ENCODE results near the gene CPSF3.
"Not testable (repeated sequence)": the region's sequence is repeated elsewhere in the genome, so short reads cannot be mapped to it uniquely, and the experiment has no call there.

CPSF3 gene

DNA sequence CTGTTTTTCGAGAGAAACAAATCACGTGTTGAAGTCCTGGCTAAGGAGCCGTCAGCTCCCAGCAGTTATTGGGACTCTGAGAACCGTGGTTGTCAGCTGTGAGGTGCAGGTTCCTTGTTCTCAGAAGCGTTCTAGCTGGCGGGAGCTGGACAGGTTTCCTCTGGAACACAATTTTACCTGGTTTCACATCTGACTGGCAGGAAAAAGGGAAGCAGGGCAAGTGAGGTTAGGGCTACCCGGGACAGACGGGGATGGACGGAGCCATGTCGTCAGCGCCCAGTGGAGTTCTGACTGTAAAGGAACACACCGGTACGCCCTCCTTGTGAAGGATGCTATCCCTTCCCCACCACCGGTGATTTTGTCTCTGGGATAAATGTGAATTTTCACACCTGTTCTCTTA lies 26.3 kb upstream of the CPSF3 start:
- no peak for DNase-seq

DNA sequence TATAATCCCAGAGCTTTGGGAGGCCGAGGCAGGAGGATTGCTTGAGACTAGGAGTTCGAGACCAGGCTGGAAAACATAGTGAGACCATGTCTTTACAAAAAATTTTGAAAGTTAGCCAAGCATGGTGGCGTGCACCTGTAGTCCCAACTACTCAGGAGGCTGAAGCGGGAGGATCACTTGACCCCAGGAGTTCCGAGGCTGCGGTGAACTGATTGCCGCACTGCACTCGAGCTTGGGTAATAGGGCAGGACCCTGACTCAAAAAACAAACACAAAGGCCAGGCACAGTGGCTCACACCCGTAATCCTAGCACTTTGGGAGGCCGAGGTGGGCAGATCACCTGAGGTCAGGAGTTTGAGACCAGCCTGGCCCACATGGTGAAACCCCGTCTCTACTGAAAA lies 25.2 kb upstream of the CPSF3 start:
- not testable (repeated sequence) for DNase-seq

DNA sequence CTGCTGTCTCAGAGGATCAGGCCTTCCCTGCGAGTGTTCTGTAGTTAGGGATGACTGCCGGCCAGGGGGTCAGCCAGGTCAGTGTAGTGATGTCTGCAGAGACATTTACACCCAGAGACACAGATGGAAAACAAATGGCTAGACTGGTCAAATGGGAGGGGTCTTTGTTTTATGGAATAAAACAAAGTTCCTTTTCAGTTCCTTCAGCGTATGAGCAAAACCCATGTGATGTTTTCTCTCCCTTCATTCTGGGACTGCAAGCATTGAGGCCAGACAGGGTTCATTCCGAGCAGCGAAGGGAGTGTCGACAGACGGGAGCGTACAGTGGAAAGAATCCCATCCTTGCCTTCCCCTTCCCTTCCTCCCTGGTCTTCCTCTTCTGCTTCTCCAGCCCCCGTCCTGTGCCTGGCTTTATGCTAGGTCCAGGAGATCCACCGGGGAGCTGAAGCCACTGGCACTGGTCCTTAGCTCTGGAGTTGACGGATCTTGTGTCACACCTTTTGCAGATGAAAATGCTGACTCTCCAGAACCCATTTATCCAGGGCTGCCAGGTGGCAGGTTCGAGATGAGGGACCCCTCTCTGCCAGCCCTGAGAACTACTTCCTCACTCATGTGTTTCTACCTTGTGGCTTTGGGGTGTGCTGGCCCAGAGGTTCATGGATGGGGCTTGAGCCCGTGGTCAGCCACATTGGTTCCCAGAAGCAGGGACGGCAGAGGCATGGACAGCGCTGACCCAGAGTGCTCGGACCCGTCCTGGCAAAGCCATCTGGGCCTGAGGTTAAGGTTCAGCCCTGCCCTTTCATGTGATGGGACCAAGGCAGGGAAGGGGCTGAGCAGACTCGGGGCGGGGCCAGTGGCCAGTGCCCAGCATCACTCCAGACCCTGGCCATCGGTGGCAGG lies 24.3 kb upstream of the CPSF3 start:
- no peak for DNase-seq

DNA sequence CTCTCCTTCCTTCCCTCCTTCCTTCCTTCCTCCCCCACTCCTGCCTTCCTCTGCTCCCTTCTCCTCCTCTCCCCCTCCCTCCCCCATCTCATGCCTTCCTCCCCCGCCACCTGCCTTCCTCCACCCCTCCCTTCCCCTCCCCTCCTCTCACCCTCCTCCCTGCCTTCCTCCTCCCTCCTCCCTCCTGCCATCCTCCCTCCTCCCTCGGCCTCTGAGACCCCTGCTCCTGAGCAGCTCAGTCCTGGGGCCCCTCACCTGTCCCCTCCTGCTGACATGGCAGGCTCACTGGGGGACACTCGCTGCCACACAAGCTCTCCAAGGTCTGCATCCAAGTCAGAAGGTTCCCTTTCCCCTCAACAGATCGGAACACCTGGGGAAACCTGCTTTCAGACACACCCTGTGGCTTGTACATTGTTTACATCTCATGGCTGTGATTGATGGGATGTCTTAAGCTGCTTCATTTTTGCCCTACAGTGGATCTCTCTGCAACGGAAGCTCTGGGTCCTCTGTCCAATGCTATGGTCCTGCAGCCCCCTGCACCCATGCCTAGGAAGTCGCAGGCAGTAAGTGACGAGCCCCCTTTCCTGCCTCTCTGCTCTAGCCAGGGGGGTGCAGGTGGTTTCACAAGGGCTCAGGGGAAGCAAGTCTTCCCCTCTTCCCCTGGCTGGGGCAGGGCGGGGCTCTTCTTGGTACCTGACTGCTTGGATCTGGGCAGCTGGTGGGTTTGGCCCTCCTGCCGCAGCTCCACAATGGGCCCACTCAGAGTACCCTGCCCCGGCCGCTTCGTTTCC lies 23.0 kb upstream of the CPSF3 start:
- no peak for DNase-seq

DNA sequence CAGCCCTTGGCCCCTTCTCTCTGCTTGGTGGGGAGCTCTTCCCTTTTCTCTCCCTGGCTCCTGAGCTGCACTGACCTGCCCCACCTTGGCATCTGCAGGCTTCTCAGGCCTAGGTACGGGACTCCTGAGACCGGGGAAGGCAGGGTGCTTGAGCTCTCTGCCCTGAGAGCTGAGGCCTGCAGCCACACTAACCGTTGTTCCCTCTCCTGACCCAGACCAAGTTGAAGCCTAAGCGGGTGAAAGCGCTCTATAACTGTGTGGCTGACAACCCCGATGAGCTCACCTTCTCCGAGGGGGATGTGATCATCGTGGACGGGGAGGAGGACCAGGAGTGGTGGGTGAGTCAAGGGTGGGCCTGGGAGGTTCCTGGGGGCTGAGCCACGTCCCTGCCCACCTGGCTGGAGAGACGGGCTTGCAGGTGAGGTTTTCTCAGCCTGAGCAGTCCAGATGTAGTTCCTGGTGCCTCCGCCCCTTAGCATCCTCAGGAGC lies 22.4 kb upstream of the CPSF3 start:
- no peak for DNase-seq

DNA sequence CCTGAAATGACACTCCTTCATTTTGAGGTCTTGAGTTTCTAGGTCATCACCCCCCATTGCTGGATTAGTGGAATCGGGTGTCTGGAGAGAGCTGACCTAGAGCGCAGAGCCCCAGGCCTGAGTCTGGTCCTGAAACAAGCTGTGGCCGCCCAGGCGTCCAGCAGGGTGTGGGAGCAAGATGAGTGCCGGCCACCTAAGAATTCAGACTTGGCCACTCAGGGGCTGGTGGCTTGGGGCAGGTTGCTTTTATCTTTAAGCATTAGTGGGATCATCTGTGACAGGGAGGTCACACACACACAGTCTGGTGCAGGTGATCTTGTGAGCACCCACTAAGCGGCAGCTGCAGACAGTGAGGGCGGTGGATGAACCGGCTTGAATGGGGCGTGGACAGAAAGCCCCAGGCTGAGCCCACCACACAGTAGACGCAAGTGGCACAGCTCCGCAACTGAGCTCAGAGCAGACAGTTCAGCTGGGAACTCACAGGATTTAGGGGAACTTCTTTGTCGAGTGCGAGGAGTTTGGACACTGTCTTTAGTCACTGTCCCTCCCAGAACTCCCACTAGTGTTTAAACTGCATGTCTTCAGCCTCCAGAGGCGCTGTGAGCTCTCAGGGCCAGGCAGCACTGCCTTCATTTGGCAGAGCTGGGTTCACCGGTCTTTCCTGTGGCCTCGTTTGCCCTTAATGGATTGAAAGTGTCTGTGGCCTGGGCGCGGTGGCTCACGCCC lies 21.6 kb upstream of the CPSF3 start:
- no peak for DNase-seq

DNA sequence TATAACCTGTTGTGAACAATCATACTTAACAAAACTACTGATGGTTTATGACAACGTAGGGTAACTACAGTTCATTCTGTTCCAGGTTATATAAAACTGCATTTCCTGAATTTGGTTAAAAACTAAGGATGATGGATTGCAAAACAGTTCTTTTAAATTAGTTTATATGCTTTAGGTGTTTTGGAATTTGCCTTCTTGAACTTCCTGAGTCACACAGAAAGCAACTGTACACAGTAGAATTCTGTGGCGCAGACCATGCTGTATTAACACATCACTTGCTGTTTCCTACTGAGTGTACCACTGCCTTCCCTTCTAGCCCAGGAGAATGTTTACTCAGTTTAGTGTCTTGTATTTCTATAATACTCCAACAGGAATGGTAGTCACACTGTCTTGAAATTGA lies 19.5 kb upstream of the CPSF3 start:
- DNase-seq, result no peak

DNA sequence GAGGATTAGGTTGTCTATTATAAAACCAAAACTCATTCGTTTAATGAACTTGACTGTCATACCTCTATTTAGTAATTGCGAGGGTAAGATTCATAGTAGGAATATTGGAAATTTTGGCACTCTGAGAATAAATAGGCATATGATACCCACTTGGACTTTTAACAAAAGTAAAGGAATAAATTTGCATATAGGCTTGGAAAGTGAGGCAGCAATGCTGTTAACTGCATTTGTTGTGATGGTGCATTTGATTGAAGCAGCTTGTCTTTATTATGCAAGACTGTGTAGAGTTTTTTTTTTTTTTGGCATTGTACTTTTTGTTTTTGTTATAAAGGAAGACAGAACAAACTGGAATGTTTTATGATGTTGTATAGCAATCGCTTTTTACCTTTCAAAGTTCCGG lies 19.0 kb upstream of the CPSF3 start:
- DNase-seq, result no peak

DNA sequence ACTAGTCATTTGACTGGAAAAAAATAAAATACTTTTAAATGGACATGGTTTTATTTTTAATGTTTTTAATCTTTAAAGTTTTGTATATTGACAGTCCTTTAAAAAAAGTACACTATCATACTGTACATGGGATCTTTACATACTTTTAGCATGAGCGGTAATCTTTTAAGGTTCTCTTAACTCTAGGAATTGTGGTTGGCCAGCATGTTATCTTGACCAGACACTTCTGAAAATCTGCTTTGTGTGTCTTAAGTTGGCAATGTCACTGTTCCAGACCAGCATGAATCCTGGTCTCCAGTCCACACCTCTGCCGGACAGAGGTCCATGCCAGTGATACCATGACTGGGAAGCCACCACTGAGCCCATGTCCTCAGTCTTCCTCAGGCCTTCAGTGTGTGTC lies 17.8 kb upstream of the CPSF3 start:
- DNase-seq, result no peak

DNA sequence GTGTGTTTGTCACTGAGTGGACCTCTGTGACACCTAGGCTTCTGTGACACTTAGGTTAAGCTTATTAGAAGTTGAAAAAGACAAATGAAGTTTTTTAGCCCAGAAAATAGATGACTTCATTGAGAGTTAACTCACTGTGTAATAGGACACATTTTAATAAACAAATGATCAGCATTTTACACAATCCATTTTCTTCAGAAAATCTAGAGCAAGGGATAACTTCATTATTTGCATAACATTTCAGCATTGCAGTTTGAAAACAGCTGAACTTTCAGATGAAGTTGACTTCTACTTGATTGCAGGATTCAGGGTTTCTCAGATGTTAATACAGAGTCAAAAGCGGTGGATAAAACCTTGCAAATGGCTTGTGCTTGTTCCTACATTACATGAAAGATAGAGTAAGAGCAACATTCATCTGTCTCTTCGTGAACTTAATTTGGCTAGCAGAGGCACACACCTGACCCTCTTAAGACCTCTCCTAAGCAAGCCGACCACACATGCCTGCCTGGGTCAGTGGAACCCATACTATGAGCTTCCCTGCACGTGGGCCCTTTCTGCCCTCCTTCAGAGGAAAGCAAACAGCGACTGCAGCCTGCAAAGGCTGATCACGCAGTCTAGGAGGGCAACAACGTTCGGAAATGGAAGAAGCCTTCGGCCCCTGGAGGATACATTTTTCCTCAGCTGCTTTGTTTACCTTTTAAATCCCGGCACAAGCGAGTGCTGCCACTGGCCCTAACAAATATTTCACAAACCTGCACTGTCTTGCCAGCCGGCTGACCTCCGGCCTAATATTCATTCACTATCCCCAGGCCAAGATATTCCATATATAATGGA lies 16.7 kb upstream of the CPSF3 start:
- DNase-seq, result no peak

DNA sequence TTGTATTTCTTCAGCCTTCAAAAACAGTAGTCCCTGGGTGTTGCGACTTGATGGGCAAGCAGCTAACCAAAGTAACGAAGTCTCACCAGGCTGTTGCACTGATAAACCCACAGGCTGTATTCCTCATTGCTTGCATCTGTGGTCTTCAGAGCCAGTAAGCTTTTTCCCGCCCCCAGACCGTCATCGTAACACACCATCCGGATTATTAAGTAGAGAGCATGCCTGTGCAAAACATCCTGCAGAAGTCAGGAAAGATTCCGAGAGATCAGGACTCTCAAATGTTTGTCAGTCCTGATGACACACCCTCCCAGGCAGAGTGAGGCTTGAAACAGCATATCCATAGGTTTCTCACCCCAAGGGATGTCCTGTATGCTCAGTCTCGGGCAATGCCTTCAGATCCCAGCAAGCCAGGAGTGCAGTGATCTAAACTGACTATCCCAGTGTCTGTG lies 16.1 kb upstream of the CPSF3 start:
- DNase-seq, result no peak

DNA sequence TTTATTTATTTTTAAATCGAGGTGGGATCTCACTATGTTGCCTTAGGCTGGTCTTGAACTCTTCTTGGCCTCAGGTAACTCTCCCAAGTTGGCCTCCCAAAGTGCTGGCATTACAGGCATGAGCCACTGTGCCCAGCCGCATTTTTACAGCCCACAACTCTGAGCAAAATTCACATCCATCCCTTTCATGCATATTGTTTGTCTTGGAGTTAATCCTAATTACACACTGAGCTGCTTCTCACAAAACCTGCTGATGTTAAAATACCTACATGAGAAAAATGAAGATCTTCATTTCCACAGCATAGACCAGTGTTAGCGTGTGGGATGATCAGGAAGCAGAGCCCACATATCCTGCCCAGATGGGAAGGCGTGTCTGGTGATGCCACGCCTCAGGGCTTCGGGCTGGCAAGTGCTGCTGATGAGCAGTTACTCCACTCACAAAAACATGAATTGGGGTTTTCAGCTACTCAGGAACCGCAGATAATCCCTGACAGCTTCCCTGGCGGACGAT lies 14.8 kb upstream of the CPSF3 start:
- peak; percentile 86 to 91 for DNase-seq

DNA sequence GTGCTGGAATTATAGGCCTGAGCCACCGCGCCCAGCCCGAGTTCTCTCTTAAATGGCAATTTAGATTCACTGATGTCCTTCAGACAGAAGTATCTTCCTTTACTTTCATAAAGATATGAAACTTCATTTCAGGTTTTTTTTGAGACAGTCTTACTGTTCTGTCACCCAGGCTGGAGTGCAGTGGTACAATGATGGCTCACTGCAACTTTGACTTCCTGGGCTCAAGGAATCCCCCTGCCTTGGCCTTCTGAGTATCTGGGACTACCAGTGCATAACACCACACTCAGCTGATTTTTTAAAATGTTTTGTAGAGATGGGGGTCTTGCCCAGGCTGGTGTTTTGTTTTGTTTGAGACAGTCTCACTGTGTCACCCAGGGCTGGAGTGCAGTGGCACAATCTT lies 13.3 kb upstream of the CPSF3 start:
- DNase-seq, result no peak

DNA sequence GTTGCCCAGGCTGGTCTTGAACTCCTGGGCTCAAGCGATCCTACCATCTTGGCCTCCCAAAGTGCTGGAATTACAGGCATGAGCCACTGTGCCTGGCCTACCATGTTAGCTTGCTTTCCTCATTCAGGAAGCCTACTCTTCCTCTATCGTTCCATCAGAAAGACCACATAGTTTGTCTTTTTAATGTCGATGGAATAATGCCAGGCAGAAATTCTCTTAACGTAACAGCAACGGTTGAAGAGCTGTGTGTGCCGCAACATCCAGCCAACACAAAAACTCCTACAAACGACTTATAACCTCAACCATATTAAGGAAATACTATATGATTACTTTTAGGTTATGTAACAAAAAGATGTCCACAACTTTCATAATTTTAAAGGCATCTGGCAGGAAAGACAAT lies 10.7 kb upstream of the CPSF3 start:
- DNase-seq, result no peak

DNA sequence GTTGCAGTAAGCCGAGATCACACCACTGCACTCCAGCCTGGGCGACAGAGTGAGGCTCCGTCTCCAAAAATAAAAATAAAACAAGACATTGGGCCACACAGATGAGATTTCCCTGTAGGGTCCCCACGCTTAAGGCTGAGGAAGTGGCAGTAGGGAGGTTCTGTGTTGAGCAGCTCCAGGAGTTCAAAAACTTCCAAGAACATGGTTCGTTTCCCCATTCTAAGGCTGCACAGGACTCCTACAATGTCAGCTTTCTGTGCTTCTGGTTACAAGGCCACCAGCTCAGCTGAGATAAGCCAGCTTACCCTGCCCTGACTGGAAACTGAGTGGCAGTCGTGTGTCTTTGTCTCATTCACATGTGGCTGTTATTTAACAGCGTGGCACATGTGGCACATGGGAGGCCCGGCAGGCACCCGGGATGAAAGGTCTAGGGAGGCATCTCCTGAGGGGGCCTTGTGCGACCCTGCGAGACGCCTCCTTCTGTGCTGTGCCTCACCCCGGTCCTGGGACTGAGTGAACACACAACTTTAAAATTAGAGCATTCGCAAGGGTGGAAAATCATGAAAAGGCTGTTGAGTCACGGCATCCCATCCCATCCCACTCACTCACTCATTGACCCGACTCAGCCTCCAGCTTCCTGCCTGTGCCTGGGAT lies 7.8 kb upstream of the CPSF3 start:
- no peak for DNase-seq

DNA sequence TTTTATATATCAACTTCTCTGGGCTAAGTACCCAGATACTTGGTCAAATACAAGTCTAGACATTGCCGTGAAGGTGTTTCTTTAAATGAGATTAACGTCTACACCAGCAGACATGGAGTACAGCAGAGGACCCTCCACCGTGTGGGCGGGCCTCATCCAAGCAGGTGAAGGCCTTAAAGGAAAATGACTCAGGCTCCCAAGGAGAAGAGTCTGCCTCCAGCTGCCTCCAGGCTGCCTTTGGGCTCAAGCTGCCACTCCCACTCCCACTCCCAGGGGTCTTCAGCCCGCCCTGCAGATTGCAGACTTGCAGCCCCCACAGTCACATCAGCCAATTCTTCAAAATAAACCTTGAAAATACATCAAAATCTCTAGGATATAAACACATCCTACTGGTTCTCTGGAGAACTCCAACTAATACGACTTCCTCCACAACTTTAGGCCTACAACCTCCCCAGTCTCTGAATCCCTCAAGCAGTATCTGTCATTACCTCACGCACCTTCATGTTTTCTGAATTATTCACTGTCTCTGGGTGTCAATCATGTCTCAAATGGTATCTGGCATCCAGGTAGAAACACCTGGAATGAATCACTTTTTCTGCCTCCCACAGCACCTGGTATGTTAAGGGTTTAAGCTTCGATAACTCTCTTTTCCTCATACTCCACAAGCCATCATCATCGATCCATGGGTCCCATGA lies 7.0 kb upstream of the CPSF3 start:
- no peak for DNase-seq

DNA sequence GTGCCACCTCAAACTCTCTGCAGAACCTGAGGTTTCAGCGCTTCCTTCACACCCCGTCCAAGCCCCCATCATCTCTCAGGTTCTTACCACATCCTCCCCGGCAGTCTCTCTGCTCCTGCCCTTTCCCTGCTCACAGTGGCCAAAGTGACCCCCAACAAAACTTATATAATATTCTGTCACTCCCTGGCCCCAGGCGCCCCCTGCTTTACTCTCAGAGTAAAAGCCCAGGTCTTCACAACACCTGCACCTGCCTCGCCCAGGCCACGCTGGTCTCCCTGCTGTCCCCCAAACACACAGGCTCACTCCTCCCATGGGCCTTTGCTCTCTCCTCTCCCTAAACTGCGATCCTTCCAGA lies 6.5 kb upstream of the CPSF3 start:
- DNase-seq, result no peak

DNA sequence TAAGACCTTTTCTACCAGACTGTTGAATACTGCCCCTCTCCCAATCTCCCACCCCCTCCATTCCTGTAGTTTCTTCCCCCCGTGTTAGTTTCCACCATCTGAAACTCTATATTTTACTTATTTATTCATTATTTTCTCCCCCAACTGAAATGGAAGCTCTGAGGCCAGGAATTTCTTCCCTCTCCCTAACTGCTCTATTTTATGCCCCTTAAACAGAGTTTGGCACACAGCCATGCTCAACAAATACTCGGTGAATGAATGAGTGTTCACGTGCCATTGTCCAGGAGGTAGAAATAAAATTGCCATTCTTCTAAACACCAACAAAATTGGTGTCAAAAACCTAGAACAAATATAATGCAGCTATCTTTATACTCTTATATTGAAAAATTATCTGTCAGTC lies 5.7 kb upstream of the CPSF3 start:
- DNase-seq, result no peak

DNA sequence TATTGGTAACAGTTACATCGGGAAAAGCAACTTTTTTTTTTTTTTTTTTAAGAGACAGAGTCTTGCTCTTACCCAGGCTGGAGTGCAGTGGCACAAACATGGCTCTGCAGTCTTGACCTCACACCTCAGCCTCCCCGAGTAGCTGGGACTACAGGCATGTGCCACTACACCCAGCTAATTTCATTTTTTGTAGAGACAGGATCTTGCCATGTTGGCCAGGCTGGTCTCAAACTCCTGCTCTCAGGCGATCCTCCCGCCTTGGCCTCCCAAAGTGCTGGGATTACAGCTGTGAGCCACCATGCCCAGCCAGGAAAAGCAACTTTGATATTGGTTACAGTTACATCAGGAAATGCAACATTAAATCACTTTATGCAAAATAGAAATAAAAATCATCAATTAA lies 4.7 kb upstream of the CPSF3 start:
- DNase-seq, result no peak

DNA sequence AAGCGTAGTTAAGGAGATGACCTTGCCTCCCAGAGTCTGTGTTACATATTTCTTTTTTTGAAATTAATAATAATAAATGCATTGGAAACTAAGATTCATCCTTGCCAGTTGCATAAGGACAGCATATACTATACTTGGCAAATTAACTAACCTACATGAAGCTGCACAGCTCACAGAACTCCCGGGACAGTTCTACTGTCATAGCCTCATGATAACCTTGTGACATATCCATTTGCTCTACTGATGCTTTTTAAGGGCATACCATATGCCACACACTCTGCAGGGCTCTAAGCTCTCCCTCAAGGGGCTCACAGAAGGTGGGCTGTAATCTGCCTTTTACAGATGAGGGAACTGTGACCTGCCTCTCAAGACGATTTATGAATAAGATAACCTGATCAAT lies 3.9 kb upstream of the CPSF3 start:
- DNase-seq, result no peak

DNA sequence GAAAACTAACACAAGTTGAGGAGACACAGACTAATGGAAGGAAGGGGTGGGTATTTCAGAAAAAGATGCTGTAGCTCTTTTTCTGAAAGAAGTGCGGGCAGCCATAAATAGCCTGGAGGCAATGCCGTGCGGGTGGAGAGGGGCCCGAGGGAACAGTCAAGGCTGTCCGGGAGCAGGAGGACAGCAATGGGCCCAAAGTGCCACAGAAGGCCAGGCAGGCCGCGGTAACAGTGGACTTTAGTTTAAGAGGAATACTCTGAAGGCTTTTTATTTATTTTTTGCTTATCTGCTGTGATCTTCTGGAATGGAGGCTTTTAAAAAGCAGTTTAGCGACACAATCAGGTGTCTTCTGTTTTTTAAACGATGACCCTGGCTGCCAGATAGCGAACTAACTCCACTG lies 3.0 kb upstream of the CPSF3 start:
- no peak for DNase-seq

Measured in Kasumi-1 (cell line).